SU-DHL-6 (cell line): ENCODE measurements around the gene TSHR.
"Not testable (repeated sequence)": the region's sequence is repeated elsewhere in the genome, so short reads cannot be mapped to it uniquely, and the experiment has no call there.

Source experiments
- H2AFZ ChIP-seq: fragments of 200-600 bp; sonication (generic); 2 replicates; pipeline ENCODE4 v1.6.1; 2014; ENCODE audit warnings: low read depth, mild to moderate bottlenecking, moderate library complexity, mixed read lengths, antibody characterized with exemption, low read length; ENCODE audit not compliant: severe bottlenecking
- H3F3A ChIP-seq: fragments of 200-600 bp; shearing (Covaris generic); 2 replicates; pipeline ENCODE4 v1.6.0; 2016; ENCODE audit warnings: antibody characterized with exemption, mild to moderate bottlenecking; ENCODE audit not compliant: insufficient read depth
- H3K27ac ChIP-seq: fragments of 200-600 bp; sonication (generic); 2 replicates; pipeline ENCODE4 v1.5.1; 2016; ENCODE audit warnings: low read depth, mild to moderate bottlenecking, low read length, moderate library complexity, mixed read lengths
- H3K27me3 ChIP-seq: fragments of 200-600 bp; sonication (generic), shearing (Covaris generic); 2 replicates; pipeline ENCODE4 v1.6.0; 2014; ENCODE audit warnings: mild to moderate bottlenecking, low read length
- H3K36me3 ChIP-seq: fragments of 200-600 bp; sonication (generic); 2 replicates; pipeline ENCODE4 v1.6.1; 2014; ENCODE audit warnings: mild to moderate bottlenecking, low read length, mixed read lengths
- H3K4me2 ChIP-seq: fragments of 300-600, 200-600 bp; shearing (Covaris generic), sonication (generic); 2 replicates; pipeline ENCODE4 v1.6.0; 2014; ENCODE audit warnings: low read length, low read depth, mild to moderate bottlenecking; ENCODE audit not compliant: poor library complexity, severe bottlenecking
- H3K4me3 ChIP-seq: fragments of 200-600 bp; sonication (generic); 2 replicates; pipeline ENCODE4 v1.5.1; 2014; ENCODE audit warnings: antibody characterized with exemption, low read length, mild to moderate bottlenecking, mixed read lengths; ENCODE audit not compliant: insufficient read depth, poor library complexity, severe bottlenecking
- H3K79me2 ChIP-seq: fragments of 200-600 bp; sonication (generic); 2 replicates; pipeline ENCODE4 v1.6.1; 2014; ENCODE audit warnings: mild to moderate bottlenecking, low read length, moderate library complexity; ENCODE audit not compliant: insufficient read depth
- H3K9ac ChIP-seq: fragments of 200-600 bp; sonication (generic); 2 replicates; pipeline ENCODE4 v1.7.0; 2014; ENCODE audit warnings: mild to moderate bottlenecking, low read length
- H3K9me2 ChIP-seq: fragments of 200-600 bp; sonication (generic); replicated peaks from 2 replicates; pipeline ENCODE4 v1.6.1; 2014; ENCODE audit warnings: low read length; ENCODE audit not compliant: insufficient read depth
- H3K9me3 ChIP-seq: fragments of 200-600 bp; sonication (generic); 2 replicates; pipeline ENCODE4 v1.6.1; 2014; ENCODE audit warnings: low read length, mixed read lengths; ENCODE audit not compliant: insufficient read depth
- H4K20me1 ChIP-seq: fragments of 200-600 bp; sonication (generic); 2 replicates; pipeline ENCODE4 v1.6.1; 2014; ENCODE audit warnings: low read depth, mild to moderate bottlenecking, antibody characterized with exemption, low read length, moderate library complexity, mixed read lengths
- CTCF ChIP-seq: fragments of 200-600 bp; sonication (generic); IDR thresholded peaks from one replicate; pipeline ENCODE4 v1.5.1; 2017; ENCODE audit warnings: antibody characterized with exemption, mild to moderate bottlenecking, low read length, moderate library complexity; ENCODE audit not compliant: insufficient read depth, poor library complexity, severe bottlenecking
- EZH2phosphoT487 ChIP-seq: fragments of 200-600 bp; sonication (generic), shearing (Covaris generic); conservative IDR thresholded peaks from 2 replicates; pipeline ENCODE4 v1.6.1; 2018; ENCODE audit warnings: mild to moderate bottlenecking, antibody characterized with exemption, low read length, moderate library complexity, mixed read lengths

Gene TSHR

DNA sequence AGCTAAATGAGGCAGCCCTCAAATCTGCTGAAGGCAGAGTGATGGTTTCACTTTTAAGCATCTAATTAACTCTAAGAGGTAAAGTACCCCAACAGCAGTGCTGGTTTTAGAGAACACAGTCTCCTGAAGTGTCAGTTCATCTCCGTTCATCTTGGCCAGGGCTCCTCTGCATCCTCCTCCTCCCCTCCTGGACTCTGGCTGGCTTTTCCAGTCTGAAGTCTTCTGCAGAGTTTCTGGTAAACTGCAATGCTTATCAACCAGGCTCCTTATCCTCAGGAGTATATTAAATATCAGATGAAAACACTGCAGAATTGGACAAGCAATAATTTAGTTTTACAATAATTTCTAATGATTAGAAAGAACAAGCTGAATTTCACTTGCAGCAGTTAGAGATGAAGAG, 150.0 kb downstream of the TSHR start:
- no peak for TF ChIP-seq CTCF
- no peak for TF ChIP-seq EZH2phosphoT487
- Histone ChIP-seq H3K9me2 (no peaks in the 10 kb centered on the region), H3K9ac (no peak overlapping the region), H3K27ac (no peak overlapping the region), H3F3A (no peaks in the 10 kb centered on the region), H2AFZ (no peak overlapping the region), H4K20me1 (no peaks in the 10 kb centered on the region), H3K79me2 (no peaks in the 10 kb centered on the region), H3K4me3 (no peak overlapping the region), H3K27me3 (no peaks in the 10 kb centered on the region), H3K4me2 (no peak overlapping the region), H3K9me3 (no peaks in the 10 kb centered on the region), H3K36me3 (no peaks in the 10 kb centered on the region)

DNA sequence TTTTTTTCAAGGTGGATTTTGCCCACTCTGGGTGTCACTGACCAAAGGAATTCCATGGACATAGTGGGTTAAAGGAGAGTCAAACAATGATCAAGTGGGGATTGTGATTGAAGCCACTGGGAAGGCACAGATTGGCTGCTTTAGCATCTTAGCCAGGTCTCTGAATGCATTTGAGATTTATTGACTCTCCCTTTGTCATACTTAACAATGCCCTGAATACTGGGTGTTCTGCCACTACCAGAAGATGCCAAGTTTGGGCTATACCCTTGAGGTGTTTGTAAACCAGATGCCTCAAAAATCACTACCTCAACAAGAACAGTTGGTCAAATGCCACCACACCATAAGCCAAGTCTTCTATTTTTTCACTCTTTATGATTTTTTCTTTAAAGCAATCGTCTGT, 150.5 kb downstream of the TSHR start:
- no peaks in the 10 kb centered on the region for H3F3A ChIP-seq
- H3K27me3 ChIP-seq = no peaks in the 10 kb centered on the region
- H3K4me2 ChIP-seq = no peak overlapping the region
- H4K20me1 ChIP-seq = no peaks in the 10 kb centered on the region
- no peak overlapping the region for H3K9ac ChIP-seq
- no peaks in the 10 kb centered on the region for H3K9me3 ChIP-seq
- no peaks in the 10 kb centered on the region for H3K36me3 ChIP-seq
- no peak overlapping the region for H3K27ac ChIP-seq
- TF ChIP-seq CTCF (no peak), EZH2phosphoT487 (no peak)
- H2AFZ ChIP-seq = no peak overlapping the region
- H3K9me2 ChIP-seq = no peaks in the 10 kb centered on the region
- H3K4me3 ChIP-seq = no peak overlapping the region
- H3K79me2 ChIP-seq = no peaks in the 10 kb centered on the region

DNA sequence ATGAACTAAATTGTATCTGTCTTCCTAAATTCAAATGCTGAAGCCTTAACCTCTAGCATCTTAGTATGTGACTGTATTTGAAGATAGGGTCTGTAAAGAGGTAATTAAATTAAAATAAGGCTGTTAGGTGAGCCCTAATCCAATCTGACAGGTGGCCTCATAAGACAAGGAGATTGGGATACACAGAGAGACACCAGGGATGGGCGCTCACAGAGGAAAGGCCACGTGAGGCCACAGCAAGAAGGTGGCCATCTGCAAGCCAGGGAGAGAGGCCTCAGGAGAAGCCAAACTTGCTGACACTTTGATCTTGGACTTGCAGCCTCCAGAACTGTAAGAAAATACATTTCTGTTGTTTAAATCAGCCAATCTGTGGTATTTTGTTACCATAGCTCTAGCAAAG, 154.8 kb downstream of the TSHR start:
- Histone ChIP-seq H3K36me3 (no peaks in the 10 kb centered on the region), H3K27ac (no peak overlapping the region), H3F3A (no peaks in the 10 kb centered on the region), H3K4me2 (no peak overlapping the region), H2AFZ (no peak overlapping the region), H3K9me2 (no peaks in the 10 kb centered on the region), H3K4me3 (no peak overlapping the region), H3K79me2 (no peaks in the 10 kb centered on the region), H3K9ac (no peak overlapping the region), H4K20me1 (no peaks in the 10 kb centered on the region), H3K9me3 (no peaks in the 10 kb centered on the region), H3K27me3 (no peaks in the 10 kb centered on the region)
- TF ChIP-seq CTCF = no peak
- no peak for TF ChIP-seq EZH2phosphoT487

DNA sequence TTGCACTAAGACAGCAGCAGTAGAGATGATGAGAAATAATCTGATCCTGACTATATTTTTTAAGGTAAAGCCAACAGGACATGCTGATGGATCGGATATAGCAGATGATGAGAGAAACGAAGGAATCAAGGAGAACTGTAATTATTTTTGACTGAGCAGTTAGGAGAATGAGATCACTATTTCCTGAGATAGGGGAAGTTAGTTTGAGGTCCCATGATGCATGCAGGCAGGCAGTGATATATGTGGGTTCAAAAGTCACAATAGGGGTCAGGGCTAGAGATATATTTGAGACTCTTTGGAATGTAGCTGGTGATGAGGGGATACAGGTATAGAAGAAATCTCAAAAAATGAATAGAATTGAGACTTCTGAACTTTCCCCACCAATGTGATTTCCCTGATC, 157.8 kb downstream of the TSHR start:
- Histone ChIP-seq H3K4me3 (no peak overlapping the region), H3K27me3 (no peaks in the 10 kb centered on the region), H3K36me3 (no peaks in the 10 kb centered on the region), H3K9ac (no peak overlapping the region), H3K27ac (no peak overlapping the region), H4K20me1 (no peaks in the 10 kb centered on the region), H3K79me2 (no peaks in the 10 kb centered on the region), H3K9me2 (no peaks in the 10 kb centered on the region), H3K9me3 (no peaks in the 10 kb centered on the region), H3F3A (no peaks in the 10 kb centered on the region), H2AFZ (no peak overlapping the region), H3K4me2 (no peak overlapping the region)
- TF ChIP-seq EZH2phosphoT487 = no peak
- no peak for TF ChIP-seq CTCF

DNA sequence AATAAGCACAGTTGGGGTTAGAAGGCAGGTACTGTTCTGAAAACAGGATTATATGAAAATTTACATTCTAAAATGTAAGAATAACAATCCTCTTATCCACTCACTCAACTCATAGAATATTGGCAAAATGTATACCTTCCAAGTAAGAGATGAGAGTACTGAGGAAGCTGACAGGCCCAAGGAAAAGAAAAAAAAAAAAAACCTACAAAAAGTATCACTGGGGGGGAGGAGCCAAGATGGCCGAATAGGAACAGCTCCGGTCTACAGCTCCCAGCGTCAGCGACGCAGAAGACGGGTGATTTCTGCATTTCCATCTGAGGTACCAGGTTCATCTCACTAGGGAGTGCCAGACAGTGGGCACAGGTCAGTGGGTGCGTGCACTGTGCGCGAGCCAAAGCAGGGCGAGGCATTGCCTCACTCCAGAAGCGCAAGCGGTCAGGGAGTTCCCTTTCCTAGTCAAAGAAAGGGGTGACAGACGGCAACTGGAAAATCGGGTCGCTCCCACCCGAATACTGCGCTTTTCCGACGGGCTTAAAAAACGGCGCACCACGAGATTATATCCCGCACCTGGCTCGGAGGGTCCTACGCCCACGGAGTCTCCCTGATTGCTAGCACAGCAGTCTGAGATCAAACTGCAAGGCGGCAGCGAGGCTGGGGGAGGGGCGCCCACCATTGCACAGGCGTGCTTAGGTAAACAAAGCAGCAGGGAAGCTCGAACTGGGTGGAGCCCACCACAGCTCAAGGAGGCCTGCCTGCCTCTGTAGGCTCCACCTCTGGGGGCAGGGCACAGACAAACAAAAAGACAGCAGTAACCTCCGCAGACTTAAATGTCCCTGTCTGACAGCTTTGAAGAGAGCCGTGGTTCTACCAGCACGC, 158.8 kb downstream of the TSHR start:
- not testable (repeated sequence) for H3K27me3 ChIP-seq, H3F3A ChIP-seq, H3K9me3 ChIP-seq, H3K4me3 ChIP-seq, H4K20me1 ChIP-seq, H3K79me2 ChIP-seq, H3K4me2 ChIP-seq, H2AFZ ChIP-seq, H3K27ac ChIP-seq, H3K9ac ChIP-seq, H3K9me2 ChIP-seq, H3K36me3 ChIP-seq
